Measurements from ENCODE around the gene BLOC1S1. TPM values are rescaled to one million over a fixed set of nuclear protein-coding genes. Genes with fewer than 3 reads are reported as not detected.
A peak's percentile ranks its signal among the peaks of the same experiment; 100 is the strongest.

Gene BLOC1S1
- total RNA-seq, 2 experiments from 2014 or later: 164 to 181 TPM

DNA sequence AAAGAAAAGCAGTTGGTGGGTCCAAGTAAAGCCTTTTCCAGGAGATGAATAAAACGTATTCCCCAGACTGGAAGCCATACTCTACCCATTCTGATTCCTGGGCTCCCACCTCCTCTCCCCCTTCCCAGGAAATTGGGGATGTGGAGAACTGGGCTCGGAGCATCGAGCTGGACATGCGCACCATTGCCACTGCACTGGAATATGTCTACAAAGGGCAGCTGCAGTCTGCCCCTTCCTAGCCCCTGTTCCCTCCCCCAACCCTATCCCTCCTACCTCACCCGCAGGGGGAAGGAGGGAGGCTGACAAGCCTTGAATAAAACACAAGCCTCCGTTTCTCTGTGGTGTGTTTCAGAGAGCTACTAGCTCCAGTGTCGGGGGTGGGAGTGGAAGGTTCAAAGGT is 3.5 kb downstream of the BLOC1S1 start:
- peaks cover 3% of the 10 kb centered on the region for H3K27me3 Mint-ChIP-seq
- ChIA-PET CTCF (interaction anchor here (0.8 to 9.0 kb wide), 3 partner anchors 10 to 214 kb away, joined by 3 to 75 read pairs (median 3); partner anchors contain the start of gene CD63), POLR2A (no interaction called here)
- no peaks in the 10 kb centered on the region for H3K9me3 Mint-ChIP-seq
- no peak overlapping the region for H3K4me3 Mint-ChIP-seq
- no peak overlapping the region for H3K27ac Mint-ChIP-seq
- H3K4me1 Mint-ChIP-seq: peaks cover 46% of the 10 kb centered on the region
- no peak for DNase-seq
- H3K36me3 Mint-ChIP-seq (ENCODE audit: low read depth): peaks cover 30% of the 10 kb centered on the region

DNA sequence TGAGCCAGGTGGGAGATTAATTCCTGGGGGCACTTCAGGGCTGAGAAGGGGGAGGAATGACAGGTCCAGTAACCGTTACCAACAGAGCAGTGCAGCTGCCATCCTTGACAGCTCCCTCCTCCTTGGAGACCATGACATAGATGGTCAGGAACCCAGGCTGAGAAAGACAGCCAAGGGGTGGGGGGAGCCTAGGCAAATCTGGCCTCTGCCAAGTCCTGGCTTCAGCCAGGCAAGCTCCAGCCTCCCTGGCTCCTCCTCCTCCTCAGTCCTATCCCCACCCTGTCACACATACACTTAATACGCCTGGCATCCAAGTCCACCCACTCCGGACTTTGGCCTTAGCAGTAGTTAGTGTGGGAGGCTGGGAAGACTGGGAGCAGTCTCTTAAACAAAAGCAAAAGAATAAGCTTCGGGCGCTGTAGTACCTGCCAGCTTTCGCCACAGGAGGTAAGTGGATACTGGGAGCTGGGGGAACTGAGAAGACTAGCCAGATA is 4.3 kb downstream of the BLOC1S1 start, which contains the start of gene RDH5:
TSS of gene RDH5 (plus strand) at position 323 of the 494 bp plus-strand sequence. CDS start 792 bp downstream, outside the sequence.
- Mint-ChIP-seq H3K9me3 (no peaks in the 10 kb centered on the region), H3K4me1 (peaks cover 51% of the 10 kb centered on the region), H3K36me3 (ENCODE audit: low read depth) (peaks cover 34% of the 10 kb centered on the region), H3K4me3 (no peak within 1 kb of the TSS), H3K27ac (no peak within 1 kb of the TSS), H3K27me3 (peaks cover 3% of the 10 kb centered on the region)
- DNase-seq: no peak
- CTCF ChIA-PET: interaction anchor here (0.6 to 9.0 kb wide), 4 partner anchors 9 to 213 kb away, joined by 3 to 75 read pairs (median 3); partner anchors contain the start of gene CD63
- POLR2A ChIA-PET: no interaction called here

DNA sequence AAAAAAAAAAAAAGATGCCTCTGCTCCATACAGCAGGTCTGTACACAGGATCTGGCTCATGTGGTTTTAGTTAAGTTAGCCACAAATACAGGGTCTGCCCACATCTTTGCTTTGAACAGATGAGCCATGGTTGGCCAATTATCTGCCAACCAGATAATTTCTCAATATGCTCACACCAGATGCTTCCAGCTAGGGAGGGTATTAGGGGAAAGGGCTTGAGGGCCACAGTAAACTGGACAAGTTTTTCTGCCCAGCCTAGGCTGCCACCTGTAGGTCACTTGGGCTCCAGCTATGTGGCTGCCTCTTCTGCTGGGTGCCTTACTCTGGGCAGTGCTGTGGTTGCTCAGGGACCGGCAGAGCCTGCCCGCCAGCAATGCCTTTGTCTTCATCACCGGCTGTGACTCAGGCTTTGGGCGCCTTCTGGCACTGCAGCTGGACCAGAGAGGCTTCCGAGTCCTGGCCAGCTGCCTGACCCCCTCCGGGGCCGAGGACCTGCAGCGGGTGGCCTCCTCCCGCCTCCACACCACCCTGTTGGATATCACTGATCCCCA is 5.1 kb downstream of the BLOC1S1 start:
- POLR2A ChIA-PET: no interaction called here
- H3K27ac Mint-ChIP-seq: no peak overlapping the region

DNA sequence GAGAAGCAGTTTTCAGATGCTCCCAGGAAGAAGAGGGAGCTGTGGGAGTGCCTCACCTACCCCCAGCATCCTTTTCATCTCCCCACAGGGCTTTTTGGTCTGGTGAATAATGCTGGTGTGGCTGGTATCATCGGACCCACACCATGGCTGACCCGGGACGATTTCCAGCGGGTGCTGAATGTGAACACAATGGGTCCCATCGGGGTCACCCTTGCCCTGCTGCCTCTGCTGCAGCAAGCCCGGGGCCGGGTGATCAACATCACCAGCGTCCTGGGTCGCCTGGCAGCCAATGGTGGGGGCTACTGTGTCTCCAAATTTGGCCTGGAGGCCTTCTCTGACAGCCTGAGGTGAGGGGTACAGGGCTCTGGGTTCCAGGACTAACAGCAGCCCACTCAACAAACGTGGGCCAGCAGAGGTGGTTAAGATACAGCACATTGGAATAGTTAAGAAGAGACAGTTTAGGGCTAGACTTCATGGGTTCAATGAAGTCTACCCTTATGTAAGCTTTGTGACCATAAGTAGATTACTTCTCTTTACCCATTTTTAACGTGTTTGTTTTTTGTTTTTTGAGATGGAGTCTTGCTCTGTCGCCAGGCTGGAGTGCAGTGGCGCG is 5.9 kb downstream of the BLOC1S1 start:
- no peaks in the 10 kb centered on the region for H3K27me3 Mint-ChIP-seq

More for the DNA sequence above, 5.1 kb downstream of the BLOC1S1 start:
- no peak for DNase-seq
- peaks cover 38% of the 10 kb centered on the region for H3K36me3 Mint-ChIP-seq (ENCODE audit: low read depth)
- H3K27me3 Mint-ChIP-seq: peaks cover under 1% of the 10 kb centered on the region
- no peak overlapping the region for H3K4me3 Mint-ChIP-seq
- H3K4me1 Mint-ChIP-seq: peaks cover 49% of the 10 kb centered on the region
- CTCF ChIA-PET: interaction anchor here (9.0 kb wide), 1 partner anchor 17 kb away, joined by 75 read pairs; no protein-coding TSS in a partner anchor
- no peaks in the 10 kb centered on the region for H3K9me3 Mint-ChIP-seq

DNA sequence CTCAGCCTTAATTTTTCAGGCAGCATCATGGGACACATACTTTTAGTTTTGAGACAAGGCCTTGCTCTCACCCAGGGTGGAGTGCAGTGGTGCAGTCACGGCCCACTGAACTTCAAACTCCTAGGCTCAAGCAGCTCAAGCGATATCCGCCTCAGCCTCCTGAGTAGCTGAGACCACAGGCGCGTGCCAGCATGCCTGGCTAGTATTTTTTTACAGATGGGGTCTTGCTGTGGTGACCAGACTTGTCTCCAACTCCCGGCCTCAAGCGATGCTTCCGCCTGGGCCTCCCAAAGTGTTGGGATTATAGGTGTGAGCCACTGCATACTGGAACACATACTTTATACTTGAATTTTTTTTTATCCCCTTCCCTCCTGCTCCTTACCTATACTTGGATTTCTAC is 7.1 kb downstream of the BLOC1S1 start:
- DNase-seq: no peak
- ChIA-PET POLR2A (no interaction called here), CTCF (interaction anchor here (1.0 to 9.0 kb wide), 3 partner anchors 15 to 401 kb away, joined by 3 to 75 read pairs (median 3); partner anchors contain the start of gene ITGA7)
- Mint-ChIP-seq H3K9me3 (no peaks in the 10 kb centered on the region), H3K27ac (no peak overlapping the region), H3K27me3 (no peaks in the 10 kb centered on the region), H3K36me3 (ENCODE audit: low read depth) (peaks cover 33% of the 10 kb centered on the region), H3K4me1 (peaks cover 49% of the 10 kb centered on the region), H3K4me3 (no peak overlapping the region)

More for the DNA sequence above, 5.9 kb downstream of the BLOC1S1 start:
- no peaks in the 10 kb centered on the region for H3K9me3 Mint-ChIP-seq
- no peak for DNase-seq
- CTCF ChIA-PET: interaction anchor here (9.0 kb wide), 1 partner anchor 16 kb away, joined by 75 read pairs; no protein-coding TSS in a partner anchor
- peaks cover 50% of the 10 kb centered on the region for H3K4me1 Mint-ChIP-seq
- H3K27ac Mint-ChIP-seq: peak overlapping the region; percentile 19
- H3K4me3 Mint-ChIP-seq: no peak overlapping the region
- POLR2A ChIA-PET: no interaction called here
- peaks cover 42% of the 10 kb centered on the region for H3K36me3 Mint-ChIP-seq (ENCODE audit: low read depth)

DNA sequence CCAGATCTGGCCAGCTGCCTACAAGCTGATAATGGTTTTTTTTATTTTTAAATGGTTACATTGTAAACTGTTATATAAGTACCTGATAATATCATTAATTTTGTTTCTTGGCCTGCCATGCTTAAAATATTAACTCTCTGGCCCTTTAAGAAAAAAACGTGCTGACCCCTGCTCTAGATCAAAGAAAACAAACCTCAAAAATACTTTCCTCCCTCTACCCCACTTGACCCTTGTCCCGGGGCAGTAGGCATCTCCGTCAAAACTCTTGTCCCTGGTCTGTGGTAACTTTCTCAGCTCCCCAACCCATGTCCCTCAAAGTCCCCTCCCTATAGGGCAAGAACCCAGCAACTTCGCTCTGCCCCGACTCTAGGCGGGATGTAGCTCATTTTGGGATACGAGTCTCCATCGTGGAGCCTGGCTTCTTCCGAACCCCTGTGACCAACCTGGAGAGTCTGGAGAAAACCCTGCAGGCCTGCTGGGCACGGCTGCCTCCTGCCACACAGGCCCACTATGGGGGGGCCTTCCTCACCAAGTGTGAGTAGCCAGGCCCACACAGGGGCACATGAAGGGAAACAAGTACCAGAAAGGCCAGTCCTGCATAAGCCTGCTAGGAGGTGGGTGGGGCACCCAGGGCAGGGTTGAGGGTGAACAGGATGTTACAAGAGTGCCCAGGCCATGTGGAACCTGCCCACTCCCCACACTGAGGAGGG is 7.8 kb downstream of the BLOC1S1 start:
- peaks cover 26% of the 10 kb centered on the region for H3K36me3 Mint-ChIP-seq (ENCODE audit: low read depth)
- DNase-seq: no peak
- H3K27ac Mint-ChIP-seq: no peak overlapping the region
- H3K4me1 Mint-ChIP-seq: peaks cover 41% of the 10 kb centered on the region
- no peaks in the 10 kb centered on the region for H3K9me3 Mint-ChIP-seq
- H3K27me3 Mint-ChIP-seq: no peaks in the 10 kb centered on the region
- ChIA-PET POLR2A (no interaction called here), CTCF (interaction anchor here (1.0 to 9.0 kb wide), 6 partner anchors 13 to 400 kb away, joined by 3 to 75 read pairs (median 5); partner anchors contain the start of gene ITGA7)
- H3K4me3 Mint-ChIP-seq: no peak overlapping the region

DNA sequence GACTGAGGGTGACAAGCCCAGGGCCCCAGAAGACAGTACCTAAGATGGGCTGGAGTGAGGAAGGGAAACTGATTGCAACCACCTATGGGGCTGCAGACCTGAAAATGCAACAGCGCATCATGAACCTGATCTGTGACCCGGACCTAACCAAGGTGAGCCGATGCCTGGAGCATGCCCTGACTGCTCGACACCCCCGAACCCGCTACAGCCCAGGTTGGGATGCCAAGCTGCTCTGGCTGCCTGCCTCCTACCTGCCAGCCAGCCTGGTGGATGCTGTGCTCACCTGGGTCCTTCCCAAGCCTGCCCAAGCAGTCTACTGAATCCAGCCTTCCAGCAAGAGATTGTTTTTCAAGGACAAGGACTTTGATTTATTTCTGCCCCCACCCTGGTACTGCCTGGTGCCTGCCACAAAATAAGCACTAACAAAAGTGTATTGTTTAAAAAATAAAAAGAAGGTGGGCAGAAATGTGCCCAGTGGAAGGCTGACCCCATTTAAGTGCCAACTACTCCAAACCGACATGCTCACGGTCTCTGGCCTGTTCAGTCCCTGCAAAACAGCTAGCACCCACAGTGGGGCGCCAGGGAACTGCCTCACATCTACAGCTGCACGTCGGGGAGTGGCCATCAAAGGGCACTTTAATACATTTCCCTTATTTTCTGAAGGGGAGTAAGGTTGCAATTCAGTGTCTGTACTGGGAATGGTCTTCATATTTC is 8.5 kb downstream of the BLOC1S1 start:
- peak; percentile 77 for DNase-seq
- H3K9me3 Mint-ChIP-seq: no peaks in the 10 kb centered on the region
- ChIA-PET CTCF (interaction anchor here (0.7 to 2.4 kb wide), 8 partner anchors 8 to 389 kb away, joined by 3 to 33 read pairs (median 5); partner anchors contain the start of genes BLOC1S1 and ITGA7), POLR2A (interaction anchor here (1.0 kb wide), 1 partner anchor 9 kb away, joined by 4 read pairs; the partner anchor contains the start of gene BLOC1S1)
- H3K36me3 Mint-ChIP-seq (ENCODE audit: low read depth): peaks cover 21% of the 10 kb centered on the region
- H3K4me3 Mint-ChIP-seq: no peak overlapping the region
- no peaks in the 10 kb centered on the region for H3K27me3 Mint-ChIP-seq
- peaks cover 38% of the 10 kb centered on the region for H3K4me1 Mint-ChIP-seq
- H3K27ac Mint-ChIP-seq: peak overlapping the region; percentile 66

DNA sequence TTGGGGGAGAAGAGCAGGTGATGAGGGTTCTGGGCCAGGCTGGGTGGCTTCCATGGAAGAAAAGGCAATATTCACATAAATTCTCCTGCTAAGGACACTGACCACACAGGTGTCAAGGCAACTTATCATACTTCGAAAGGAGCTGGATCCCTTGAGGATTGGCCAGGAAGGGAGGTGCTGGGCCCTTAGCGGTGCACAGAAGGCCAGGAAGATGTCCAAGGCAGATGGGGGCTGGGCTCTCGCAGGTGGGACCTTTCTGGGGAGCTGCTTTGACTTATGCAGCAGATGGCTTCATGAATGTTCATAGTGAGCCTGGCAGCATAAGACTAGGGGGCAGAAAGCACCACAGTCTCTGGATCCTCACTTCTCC is 9.1 kb downstream of the BLOC1S1 start:
- no peak for DNase-seq
- Mint-ChIP-seq H3K9me3 (no peaks in the 10 kb centered on the region), H3K4me3 (no peak overlapping the region), H3K4me1 (peaks cover 39% of the 10 kb centered on the region), H3K27ac (no peak overlapping the region), H3K36me3 (ENCODE audit: low read depth) (peaks cover 21% of the 10 kb centered on the region), H3K27me3 (no peaks in the 10 kb centered on the region)
- CTCF ChIA-PET: interaction anchor here (0.7 to 2.4 kb wide), 7 partner anchors 9 to 388 kb away, joined by 3 to 33 read pairs (median 5); partner anchors contain the start of genes BLOC1S1 and ITGA7
- POLR2A ChIA-PET: interaction anchor here (1.0 kb wide), 1 partner anchor 9 kb away, joined by 4 read pairs; the partner anchor contains the start of gene BLOC1S1

DNA sequence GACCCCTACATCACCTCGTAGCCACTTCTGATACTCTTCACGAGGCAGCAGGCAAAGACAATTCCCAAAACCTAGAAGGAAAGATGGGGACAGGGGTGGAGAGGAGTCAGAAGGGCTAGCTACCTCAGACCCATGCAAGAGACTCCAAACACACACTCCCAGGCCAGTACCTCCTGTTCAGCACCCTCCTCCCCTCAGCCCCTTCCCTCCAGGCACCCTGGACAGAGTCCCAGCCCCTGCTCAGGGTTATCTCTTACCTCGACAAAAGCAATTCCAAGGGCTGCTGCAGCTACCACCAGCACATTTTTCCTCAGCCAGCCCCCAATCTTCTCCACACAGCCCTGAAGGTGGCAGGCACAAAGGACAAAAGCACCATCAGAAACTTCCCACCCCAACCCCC is 9.7 kb downstream of the BLOC1S1 start:
- POLR2A ChIA-PET: no interaction called here
- CTCF ChIA-PET: interaction anchor here (0.6 to 2.4 kb wide), 4 partner anchors 12 to 60 kb away, joined by 3 to 33 read pairs (median 6); no protein-coding TSS in a partner anchor
- Mint-ChIP-seq H3K4me1 (peaks cover 41% of the 10 kb centered on the region), H3K27me3 (no peaks in the 10 kb centered on the region), H3K36me3 (ENCODE audit: low read depth) (peaks cover 21% of the 10 kb centered on the region), H3K27ac (peak overlapping the region; percentile 68), H3K9me3 (no peaks in the 10 kb centered on the region), H3K4me3 (no peak overlapping the region)
- DNase-seq: no peak

DNA sequence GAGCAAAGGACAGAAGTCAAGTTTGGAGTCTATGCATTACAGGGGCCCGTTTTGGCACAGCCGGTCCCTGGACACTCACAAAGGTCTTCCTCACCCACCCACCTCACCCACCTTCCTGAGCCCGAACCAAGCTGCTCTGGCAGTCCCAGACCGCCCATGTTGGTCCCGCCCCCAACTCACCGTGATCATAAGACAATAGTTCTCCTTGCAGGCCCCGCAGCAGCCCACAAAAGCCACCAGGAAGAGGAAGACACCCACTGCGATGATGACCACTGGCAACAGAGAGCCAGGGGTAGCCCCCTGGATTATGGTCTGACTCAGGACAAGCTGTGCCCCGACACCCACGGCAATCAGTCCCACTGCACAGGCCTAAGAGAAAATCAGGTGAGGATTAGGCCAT is 11.1 kb downstream of the BLOC1S1 start:
- DNase-seq: no peak
- H3K27ac Mint-ChIP-seq: peak overlapping the region; percentile 72
- peaks cover 19% of the 10 kb centered on the region for H3K36me3 Mint-ChIP-seq (ENCODE audit: low read depth)
- CTCF ChIA-PET: interaction anchor here (1.5 kb wide), 2 partner anchors 12 to 91 kb away, joined by 3 to 4 read pairs; partner anchors contain the start of gene ORMDL2
- no peaks in the 10 kb centered on the region for H3K9me3 Mint-ChIP-seq
- peaks cover 42% of the 10 kb centered on the region for H3K4me1 Mint-ChIP-seq
- H3K27me3 Mint-ChIP-seq: no peaks in the 10 kb centered on the region
- POLR2A ChIA-PET: no interaction called here
- peak overlapping the region; percentile 69 for H3K4me3 Mint-ChIP-seq

DNA sequence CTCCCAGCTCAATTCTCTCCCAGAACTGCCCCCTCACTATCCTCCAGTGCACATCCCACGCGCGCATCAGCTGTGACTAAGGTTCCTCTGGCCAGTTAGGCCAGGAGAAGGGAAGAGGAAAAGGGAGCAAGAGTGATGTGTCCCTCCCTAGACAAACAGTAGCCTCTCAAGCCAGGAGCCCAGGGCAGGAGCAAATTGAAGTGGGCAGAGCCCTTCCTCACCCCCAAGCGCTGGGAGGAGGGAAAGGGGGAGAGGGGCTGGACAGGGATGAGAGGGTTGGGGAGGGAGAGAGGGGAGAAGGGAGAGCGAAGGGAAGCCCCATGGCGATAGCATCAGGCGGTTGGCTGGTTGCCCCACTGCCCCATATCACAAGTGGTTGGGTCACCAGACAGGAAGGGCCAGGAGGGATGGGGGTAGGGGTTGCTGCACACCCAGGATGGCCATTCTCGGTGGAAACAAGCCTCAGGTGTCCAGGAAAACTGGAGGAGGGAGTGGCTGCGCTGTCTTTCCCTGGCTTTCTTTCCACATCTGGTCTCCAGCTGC is 11.9 kb downstream of the BLOC1S1 start:
- H3K27ac Mint-ChIP-seq: peak overlapping the region; percentile 72
- POLR2A ChIA-PET: no interaction called here

More for the DNA sequence above, 11.9 kb downstream of the BLOC1S1 start:
- no peak for DNase-seq
- Mint-ChIP-seq H3K27me3 (no peaks in the 10 kb centered on the region), H3K36me3 (ENCODE audit: low read depth) (peaks cover 19% of the 10 kb centered on the region), H3K4me1 (peaks cover 42% of the 10 kb centered on the region), H3K9me3 (no peaks in the 10 kb centered on the region), H3K4me3 (peak overlapping the region; percentile 69)
- CTCF ChIA-PET: interaction anchor here (1.5 kb wide), 2 partner anchors 11 to 90 kb away, joined by 3 to 4 read pairs; partner anchors contain the start of gene ORMDL2
